Ascending aorta (tissue), 2 donors: ENCODE measurements around the gene ZNF90. TPM values are rescaled to one million over a fixed set of nuclear protein-coding genes. Genes with fewer than 3 reads are reported as not detected.

Source experiments
- DNase-seq, 2 donors: peaks; one replicate each; pipeline ENCODE4 v3.0.0-alpha.2; 2019; ENCODE audit warnings: low spot score in 2 of 2
- H3K27ac ChIP-seq, 2 donors: fragments of 200-600 bp; sonication (generic); one replicate each; pipeline ENCODE4 v1.5.1; 2016 to 2017; ENCODE audit warnings: mild to moderate bottlenecking in 1 of 2
- H3K27me3 ChIP-seq: fragments of 200-600 bp; sonication (generic); one replicate; pipeline ENCODE4 v1.5.1; 2017
- H3K36me3 ChIP-seq, 2 donors: fragments of 200-600 bp; sonication (generic); one replicate each; pipeline ENCODE4 v1.5.1; 2016
- H3K4me1 ChIP-seq, 2 donors: fragments of 200-600 bp; sonication (generic); one replicate each; pipeline ENCODE4 v1.5.1; 2016 to 2017; ENCODE audit warnings: mild to moderate bottlenecking in 1 of 2
- H3K4me3 ChIP-seq, 2 donors: fragments of 200-600 bp; sonication (generic); one replicate each; pipeline ENCODE4 v1.5.1; 2016 to 2017; ENCODE audit warnings: mild to moderate bottlenecking in 1 of 2
- H3K9me3 ChIP-seq, 2 donors: fragments of 200-600 bp; sonication (generic); one replicate each; pipeline ENCODE4 v1.5.1; 2016
- intact Hi-C: fragments of 100-400 bp; cut with DNase I; formaldehyde crosslinking; loops from one replicate; pipeline ENCODE4 v1.15.1; 2023
- total RNA-seq: library from RNA; depleted of rRNA; stranded (reverse); fragments of >200 nt; gene quantifications from one replicate; pipeline ENCODE4 v1.1.0, GENCODE V29; 2016
- TF ChIP-seq, protein P1 (sequence below), 3 experiments: fragments of 200-600 bp in 2 of 3; fragments of 450-650 bp in 1 of 3; sonication (generic) in 2 of 3; IDR thresholded peaks; one replicate each; pipeline ENCODE4 v1.5.1; 2016 to 2019; ENCODE audit warnings: antibody characterized with exemption in 3 of 3, mild to moderate bottlenecking in 1 of 3, moderate library complexity in 1 of 3

The ZNF90 gene
- total RNA-seq = not detected

- intact Hi-C loops = loop anchor here (1.0 to 5.0 kb wide), 4 partner anchors 26 to 213 kb away; partner anchors contain the start of genes ZNF253, ZNF486 and ZNF682
- peaks cover 0 to 3% of the 10 kb centered on the region in 2 donors for H3K4me1 ChIP-seq
- peak within 1 kb of the TSS; percentile 6 to 54 for H3K27ac ChIP-seq
- peak; percentile 92 to 98 for DNase-seq
- peak within 1 kb of the TSS; percentile 68 to 71 for H3K4me3 ChIP-seq
- H3K27me3 ChIP-seq = no peaks in the 10 kb centered on the region
- H3K9me3 ChIP-seq = no peaks in the 10 kb centered on the region
- TF ChIP-seq, protein P1, sequence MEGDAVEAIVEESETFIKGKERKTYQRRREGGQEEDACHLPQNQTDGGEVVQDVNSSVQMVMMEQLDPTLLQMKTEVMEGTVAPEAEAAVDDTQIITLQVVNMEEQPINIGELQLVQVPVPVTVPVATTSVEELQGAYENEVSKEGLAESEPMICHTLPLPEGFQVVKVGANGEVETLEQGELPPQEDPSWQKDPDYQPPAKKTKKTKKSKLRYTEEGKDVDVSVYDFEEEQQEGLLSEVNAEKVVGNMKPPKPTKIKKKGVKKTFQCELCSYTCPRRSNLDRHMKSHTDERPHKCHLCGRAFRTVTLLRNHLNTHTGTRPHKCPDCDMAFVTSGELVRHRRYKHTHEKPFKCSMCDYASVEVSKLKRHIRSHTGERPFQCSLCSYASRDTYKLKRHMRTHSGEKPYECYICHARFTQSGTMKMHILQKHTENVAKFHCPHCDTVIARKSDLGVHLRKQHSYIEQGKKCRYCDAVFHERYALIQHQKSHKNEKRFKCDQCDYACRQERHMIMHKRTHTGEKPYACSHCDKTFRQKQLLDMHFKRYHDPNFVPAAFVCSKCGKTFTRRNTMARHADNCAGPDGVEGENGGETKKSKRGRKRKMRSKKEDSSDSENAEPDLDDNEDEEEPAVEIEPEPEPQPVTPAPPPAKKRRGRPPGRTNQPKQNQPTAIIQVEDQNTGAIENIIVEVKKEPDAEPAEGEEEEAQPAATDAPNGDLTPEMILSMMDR (IDR thresholded peaks at IDR 0.05) = no peak
- no peaks in the 10 kb centered on the region for H3K36me3 ChIP-seq
These were observed at the start of gene ZNF90 for GRCh38 chr19:20077791-20078463. ZNF90 (plus strand) TSS chr19:20078000; CDS start chr19:20078133, 133 bp downstream.

DNA sequence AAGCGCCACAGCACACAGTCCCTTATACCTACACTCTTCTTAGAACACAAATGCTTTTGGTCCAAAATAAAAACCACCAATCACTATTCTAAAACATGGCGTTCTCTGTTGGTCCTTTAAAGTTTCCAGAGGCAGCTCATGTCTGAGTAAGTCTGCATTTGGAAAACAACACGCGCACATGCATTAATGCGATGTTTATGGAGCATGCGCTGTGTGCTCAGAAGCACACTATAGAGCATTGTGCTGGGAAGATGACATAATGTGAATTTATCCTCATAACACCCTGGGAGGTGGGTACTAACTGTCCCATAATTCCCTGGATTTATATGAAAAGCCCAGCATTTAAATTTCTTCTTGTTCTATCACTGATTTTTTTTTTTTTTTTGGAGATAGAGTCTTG, 49.2 kb upstream of the ZNF90 start:
- TF ChIP-seq, protein P1 (IDR thresholded peaks at IDR 0.05) = no peak
- H3K36me3 ChIP-seq = peaks cover 14 to 37% of the 10 kb centered on the region in 2 donors
- DNase-seq = no peak
- H3K27me3 ChIP-seq = no peaks in the 10 kb centered on the region
- no peak overlapping the region for H3K27ac ChIP-seq
- H3K4me1 ChIP-seq = no peaks in the 10 kb centered on the region
- H3K4me3 ChIP-seq = no peak overlapping the region
- H3K9me3 ChIP-seq = no peaks in the 10 kb centered on the region
- intact Hi-C loops = no loop called here

DNA sequence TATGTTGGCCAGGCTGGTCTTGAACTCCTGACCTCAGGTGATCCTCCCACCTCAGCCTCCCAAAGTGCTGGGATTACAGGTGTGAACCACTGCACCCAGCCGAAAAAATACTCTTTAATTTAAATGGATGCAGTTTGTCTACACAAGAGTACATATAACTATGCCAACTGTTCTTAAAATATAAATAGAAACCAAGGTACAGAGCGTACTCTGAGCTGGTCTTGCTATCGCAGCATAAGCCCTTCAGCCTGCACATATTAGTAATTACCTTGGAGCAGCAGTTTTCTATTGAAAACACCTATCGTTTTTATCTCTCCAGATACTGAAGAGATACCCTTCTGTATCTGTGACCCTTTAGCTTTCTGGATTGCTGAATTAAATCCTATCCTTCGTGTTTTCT, 41.9 kb upstream of the ZNF90 start:
- no peak overlapping the region for H3K27ac ChIP-seq
- TF ChIP-seq, protein P1 (IDR thresholded peaks at IDR 0.05) = no peak
- no peak for DNase-seq
- no peaks in the 10 kb centered on the region for H3K27me3 ChIP-seq
- no peaks in the 10 kb centered on the region for H3K9me3 ChIP-seq
- peaks cover 0 to 13% of the 10 kb centered on the region in 2 donors for H3K36me3 ChIP-seq
- intact Hi-C loops = loop anchor here (5.0 kb wide), 1 partner anchor 374 kb away; the partner anchor contains the start of gene ATP13A1
- H3K4me1 ChIP-seq = peaks cover 0 to 6% of the 10 kb centered on the region in 2 donors
- H3K4me3 ChIP-seq = no peak overlapping the region

DNA sequence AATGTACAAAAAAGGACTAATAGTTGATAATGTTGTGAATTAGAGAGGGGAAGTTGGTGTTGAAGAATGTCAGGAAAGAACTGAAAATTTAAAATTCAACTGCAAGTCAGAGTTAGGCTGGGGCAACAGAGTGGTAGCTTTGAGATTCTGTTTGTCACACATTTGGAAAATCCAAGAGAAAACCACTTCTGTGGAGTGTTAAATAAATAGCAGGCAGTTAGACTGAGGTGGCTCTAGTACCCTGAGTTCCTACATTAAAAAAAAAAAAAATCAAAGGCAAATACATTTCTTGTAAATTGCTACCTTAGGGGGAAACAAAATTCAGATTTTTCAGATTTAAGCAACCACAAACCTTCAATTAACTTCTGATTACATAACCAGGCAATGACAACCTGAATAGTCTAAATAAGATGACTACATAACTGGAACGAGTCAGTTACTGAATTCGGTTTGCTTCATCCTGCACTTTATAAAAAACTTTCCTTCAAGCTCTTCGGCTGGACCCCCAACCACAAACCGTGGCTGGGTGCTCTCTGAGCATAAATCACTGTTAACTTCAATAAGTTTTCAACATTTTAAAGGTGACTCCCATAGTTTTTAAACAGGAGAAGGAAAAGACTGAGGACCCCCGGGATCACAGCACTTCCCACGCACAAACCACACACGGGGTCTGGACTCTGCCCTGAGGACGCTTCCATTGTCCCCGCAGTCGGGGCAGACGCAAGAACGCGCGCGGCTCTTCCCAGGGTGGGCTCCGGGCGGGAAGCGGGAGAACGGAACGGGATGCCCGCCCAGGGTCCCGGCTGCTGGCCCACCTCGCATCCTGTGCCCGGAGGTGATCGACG, 39.2 kb upstream of the ZNF90 start:
- Histone ChIP-seq H3K4me1 (peaks cover 0 to 6% of the 10 kb centered on the region in 2 donors), H3K27ac (peak overlapping the region; percentile 45 to 51), H3K4me3 (peak overlapping the region; percentile 75 to 82), H3K9me3 (no peaks in the 10 kb centered on the region), H3K36me3 (peaks cover 0 to 3% of the 10 kb centered on the region in 2 donors), H3K27me3 (no peaks in the 10 kb centered on the region)
- TF ChIP-seq, protein P1 (IDR thresholded peaks at IDR 0.05) = no peak
- intact Hi-C loops = loop anchor here (1.0 to 5.0 kb wide), 5 partner anchors 14 to 376 kb away; partner anchors contain the start of genes ATP13A1, ZNF486 and ZNF93
- DNase-seq = no peak

- H3K27ac ChIP-seq = peak within 1 kb of the TSS; percentile 45 to 51
- peak within 1 kb of the TSS; percentile 75 to 82 for H3K4me3 ChIP-seq
- no peaks in the 10 kb centered on the region for H3K36me3 ChIP-seq
- no peaks in the 10 kb centered on the region for H3K9me3 ChIP-seq
- TF ChIP-seq, protein P1 (IDR thresholded peaks at IDR 0.05) = no peak
- peaks cover 0 to 6% of the 10 kb centered on the region in 2 donors for H3K4me1 ChIP-seq
- peak; percentile 89 to 98 for DNase-seq
- intact Hi-C loops = loop anchor here (1.0 to 5.0 kb wide), 5 partner anchors 13 to 377 kb away; partner anchors contain the start of genes ATP13A1, ZNF486 and ZNF93
- no peaks in the 10 kb centered on the region for H3K27me3 ChIP-seq
These were observed 38.5 kb upstream of the ZNF90 start, which contains the start of gene ZNF682 for GRCh38 chr19:20039203-20039723. ZNF682 (minus strand) TSS chr19:20039505; CDS start chr19:20039345, 160 bp downstream.
